Suprapubic skin (tissue), 4 donors: ENCODE measurements around the gene ITIH1. TPM values are rescaled to one million over a fixed set of nuclear protein-coding genes. Genes with fewer than 3 reads are reported as not detected.

Experiments used
- DNase-seq, 2 donors: peaks; one replicate each; pipeline ENCODE4 v3.0.0-alpha.2; 2019; ENCODE audit warnings: low spot score in 2 of 2
- H3K27ac ChIP-seq: fragments of 200-600 bp; sonication (generic); one replicate; pipeline ENCODE4 v1.5.1; 2019
- H3K27me3 ChIP-seq: fragments of 200-600 bp; sonication (generic); one replicate; pipeline ENCODE4 v1.5.1; 2019
- H3K36me3 ChIP-seq: fragments of 200-600 bp; sonication (generic); one replicate; pipeline ENCODE4 v1.5.1; 2019
- H3K4me1 ChIP-seq: fragments of 200-600 bp; sonication (generic); one replicate; pipeline ENCODE4 v1.5.1; 2019
- H3K4me3 ChIP-seq: fragments of 200-600 bp; sonication (generic); one replicate; pipeline ENCODE4 v1.5.1; 2019; ENCODE audit warnings: mild to moderate bottlenecking
- H3K9me3 ChIP-seq: fragments of 200-600 bp; sonication (generic); one replicate; pipeline ENCODE4 v1.5.1; 2019
- EP300 ChIP-seq: sonication (generic); formaldehyde crosslinking; IDR thresholded peaks from one replicate; pipeline ENCODE4 v1.6.1; 2017; ENCODE audit warnings: antibody characterized with exemption
- POLR2A ChIP-seq, 2 donors: fragments of 450-650 bp; IDR thresholded peaks; one replicate each; pipeline ENCODE4 v1.6.1; 2017; ENCODE audit warnings: antibody characterized with exemption in 2 of 2, mild to moderate bottlenecking in 2 of 2, moderate library complexity in 2 of 2
- POLR2AphosphoS5 ChIP-seq, 3 donors: sonication (generic); formaldehyde crosslinking; IDR thresholded peaks; one replicate each; pipeline ENCODE4 v1.6.1; 2017; ENCODE audit warnings: antibody characterized with exemption in 3 of 3
- WGBS: methylation state at CpG from one replicate; pipeline ENCODE4 v1.1.5; 2018; 5-methylcytosine and 5-hydroxymethylcytosine counted together
- total RNA-seq, 4 donors: library from RNA; depleted of rRNA; stranded (reverse); fragments of >200 nt; gene quantifications; one replicate each; pipeline ENCODE4 v1.1.0, GENCODE V29; 2016
- TF ChIP-seq, protein P1 (sequence below), 2 donors: fragments of 200-600 bp in 1 of 2; fragments of 450-650 bp in 1 of 2; sonication (generic) in 1 of 2; IDR thresholded peaks; one replicate each; pipeline ENCODE4 v1.5.1; 2016 to 2019; ENCODE audit warnings: antibody characterized with exemption in 2 of 2, mild to moderate bottlenecking in 1 of 2, moderate library complexity in 1 of 2

Gene ITIH1
- total RNA-seq, 4 donors from 2014 or later, result 1.5 TPM; not detected in 3

DNA sequence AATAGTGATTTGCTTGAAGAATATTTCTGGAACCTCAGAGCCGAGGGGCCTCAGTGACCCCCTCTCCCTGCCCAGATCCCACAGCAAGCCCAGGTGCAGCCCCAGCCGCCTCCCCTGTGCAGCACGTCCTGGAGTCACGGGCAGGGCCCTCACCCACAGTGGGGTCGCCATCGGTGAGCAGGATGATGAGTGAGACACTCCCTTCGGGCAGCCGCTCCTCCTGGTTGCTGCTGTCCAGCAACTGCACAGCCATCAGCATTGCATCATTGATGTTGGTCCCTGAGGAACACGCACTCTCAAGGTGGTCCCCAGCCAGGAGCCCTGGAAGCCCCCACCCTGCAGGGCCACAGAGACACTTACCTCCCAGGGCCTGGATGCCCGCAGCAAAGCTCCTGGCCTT is 46.6 kb downstream of the ITIH1 start:
- no peaks in the 10 kb centered on the region for H3K9me3 ChIP-seq
- H3K27ac ChIP-seq, result no peak overlapping the region
- WGBS, result 96% methylated on average over 4 of the region's 10 CpGs
- H3K27me3 ChIP-seq, result no peaks in the 10 kb centered on the region
- TF ChIP-seq, protein P1, sequence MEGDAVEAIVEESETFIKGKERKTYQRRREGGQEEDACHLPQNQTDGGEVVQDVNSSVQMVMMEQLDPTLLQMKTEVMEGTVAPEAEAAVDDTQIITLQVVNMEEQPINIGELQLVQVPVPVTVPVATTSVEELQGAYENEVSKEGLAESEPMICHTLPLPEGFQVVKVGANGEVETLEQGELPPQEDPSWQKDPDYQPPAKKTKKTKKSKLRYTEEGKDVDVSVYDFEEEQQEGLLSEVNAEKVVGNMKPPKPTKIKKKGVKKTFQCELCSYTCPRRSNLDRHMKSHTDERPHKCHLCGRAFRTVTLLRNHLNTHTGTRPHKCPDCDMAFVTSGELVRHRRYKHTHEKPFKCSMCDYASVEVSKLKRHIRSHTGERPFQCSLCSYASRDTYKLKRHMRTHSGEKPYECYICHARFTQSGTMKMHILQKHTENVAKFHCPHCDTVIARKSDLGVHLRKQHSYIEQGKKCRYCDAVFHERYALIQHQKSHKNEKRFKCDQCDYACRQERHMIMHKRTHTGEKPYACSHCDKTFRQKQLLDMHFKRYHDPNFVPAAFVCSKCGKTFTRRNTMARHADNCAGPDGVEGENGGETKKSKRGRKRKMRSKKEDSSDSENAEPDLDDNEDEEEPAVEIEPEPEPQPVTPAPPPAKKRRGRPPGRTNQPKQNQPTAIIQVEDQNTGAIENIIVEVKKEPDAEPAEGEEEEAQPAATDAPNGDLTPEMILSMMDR (IDR thresholded peaks at IDR 0.05), result no peak
- no peak for TF ChIP-seq EP300
- no peak for TF ChIP-seq POLR2A (IDR thresholded peaks at IDR 0.05)
- TF ChIP-seq POLR2AphosphoS5 (IDR thresholded peaks at IDR 0.05), result no peak
- no peak overlapping the region for H3K4me3 ChIP-seq
- H3K36me3 ChIP-seq, result peaks cover 14% of the 10 kb centered on the region
- H3K4me1 ChIP-seq, result no peaks in the 10 kb centered on the region
- no peak for DNase-seq

DNA sequence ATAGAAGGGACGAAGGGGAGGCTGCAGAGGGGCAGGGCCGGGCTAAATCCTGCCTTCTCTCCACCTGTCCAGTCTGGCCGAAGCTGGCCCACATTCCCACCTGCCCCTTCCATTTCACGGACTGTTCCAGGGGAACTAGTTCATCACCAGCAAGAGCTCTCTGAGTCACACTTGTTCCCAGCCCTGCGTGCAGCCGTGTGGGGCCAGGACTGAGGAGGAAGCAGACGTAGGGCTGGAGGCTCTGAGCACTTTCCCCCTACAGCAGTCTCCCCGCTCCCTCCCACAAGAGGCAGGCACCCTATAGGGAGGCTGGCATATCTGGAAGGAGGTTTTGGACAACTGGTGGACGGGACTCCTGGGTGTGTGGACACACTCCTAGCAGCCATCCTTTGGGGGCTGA is 50.0 kb downstream of the ITIH1 start:
- H3K9me3 ChIP-seq, result no peaks in the 10 kb centered on the region
- peaks cover 14% of the 10 kb centered on the region for H3K36me3 ChIP-seq
- no peaks in the 10 kb centered on the region for H3K27me3 ChIP-seq
- peaks cover 19% of the 10 kb centered on the region for H3K4me1 ChIP-seq
- H3K4me3 ChIP-seq, result no peak overlapping the region
- no peak for TF ChIP-seq POLR2A (IDR thresholded peaks at IDR 0.05)
- no peak for TF ChIP-seq POLR2AphosphoS5 (IDR thresholded peaks at IDR 0.05)
- TF ChIP-seq, protein P1 (IDR thresholded peaks at IDR 0.05), result no peak
- no peak for TF ChIP-seq EP300
- WGBS, result 70% methylated on average over 6 of the region's 9 CpGs
- no peak for DNase-seq
- no peak overlapping the region for H3K27ac ChIP-seq

DNA sequence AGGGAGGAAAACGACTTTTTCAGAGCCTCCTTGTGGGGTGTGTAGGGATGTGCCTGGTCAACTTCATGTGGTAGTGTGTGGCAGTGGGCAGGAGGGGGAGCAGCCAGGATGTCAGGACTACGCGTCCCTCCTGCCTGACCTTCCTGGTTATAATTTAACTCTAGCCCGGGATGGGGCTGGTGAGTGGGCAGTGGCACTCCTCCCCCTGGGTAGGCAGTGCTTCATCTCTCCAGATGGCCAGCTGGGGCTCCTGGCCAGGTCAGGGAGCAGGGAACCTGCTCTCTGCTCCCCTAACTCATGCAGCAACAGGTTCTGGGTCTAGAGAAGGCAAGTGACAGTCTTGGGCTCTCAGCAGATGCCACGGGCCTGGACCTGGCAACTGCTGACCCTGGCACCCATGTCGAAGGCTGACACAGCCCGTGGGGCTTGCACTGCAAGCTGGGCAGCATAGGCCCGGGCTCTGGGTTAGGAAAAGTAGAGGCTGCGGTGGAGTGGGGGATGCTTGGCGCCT is 50.5 kb downstream of the ITIH1 start:
- H3K9me3 ChIP-seq, result no peaks in the 10 kb centered on the region
- no peak overlapping the region for H3K4me3 ChIP-seq
- no peak for DNase-seq
- TF ChIP-seq POLR2AphosphoS5 (IDR thresholded peaks at IDR 0.05) (no peak), POLR2A (IDR thresholded peaks at IDR 0.05) (no peak), EP300 (no peak)
- TF ChIP-seq, protein P1 (IDR thresholded peaks at IDR 0.05), result no peak
- H3K27me3 ChIP-seq, result no peaks in the 10 kb centered on the region
- H3K27ac ChIP-seq, result no peak overlapping the region
- peaks cover 10% of the 10 kb centered on the region for H3K36me3 ChIP-seq
- peaks cover 19% of the 10 kb centered on the region for H3K4me1 ChIP-seq
- WGBS, result 85% methylated on average over 5 of the region's 10 CpGs

DNA sequence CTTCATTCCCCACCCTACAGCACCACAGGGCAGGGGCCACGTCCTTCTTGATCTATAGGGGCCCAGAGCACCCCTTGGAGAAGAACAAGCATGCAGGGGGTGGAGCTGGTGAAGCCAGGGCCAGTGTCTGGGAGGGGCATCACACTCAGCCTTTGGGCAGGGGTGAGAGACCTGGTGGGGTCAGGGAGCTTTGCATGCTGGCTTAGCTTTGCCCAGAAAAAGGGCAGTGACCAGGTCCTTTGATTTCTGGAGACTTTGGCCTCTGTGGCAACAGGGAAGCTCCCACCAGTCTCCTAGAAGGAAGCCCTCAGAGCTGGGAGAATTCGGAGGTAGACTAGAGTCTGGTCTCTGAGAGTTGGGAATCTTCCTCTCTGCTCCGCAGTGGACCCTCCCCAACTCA is 52.1 kb downstream of the ITIH1 start:
- TF ChIP-seq POLR2A (IDR thresholded peaks at IDR 0.05) (no peak), POLR2AphosphoS5 (IDR thresholded peaks at IDR 0.05) (no peak), EP300 (no peak)
- TF ChIP-seq, protein P1 (IDR thresholded peaks at IDR 0.05), result no peak
- H3K4me3 ChIP-seq, result no peak overlapping the region
- peaks cover 4% of the 10 kb centered on the region for H3K36me3 ChIP-seq
- H3K27ac ChIP-seq, result no peak overlapping the region
- H3K4me1 ChIP-seq, result peaks cover 19% of the 10 kb centered on the region
- no peaks in the 10 kb centered on the region for H3K9me3 ChIP-seq
- 92% methylated on average over 2 of the region's 3 CpGs for WGBS
- no peak for DNase-seq
- no peaks in the 10 kb centered on the region for H3K27me3 ChIP-seq

DNA sequence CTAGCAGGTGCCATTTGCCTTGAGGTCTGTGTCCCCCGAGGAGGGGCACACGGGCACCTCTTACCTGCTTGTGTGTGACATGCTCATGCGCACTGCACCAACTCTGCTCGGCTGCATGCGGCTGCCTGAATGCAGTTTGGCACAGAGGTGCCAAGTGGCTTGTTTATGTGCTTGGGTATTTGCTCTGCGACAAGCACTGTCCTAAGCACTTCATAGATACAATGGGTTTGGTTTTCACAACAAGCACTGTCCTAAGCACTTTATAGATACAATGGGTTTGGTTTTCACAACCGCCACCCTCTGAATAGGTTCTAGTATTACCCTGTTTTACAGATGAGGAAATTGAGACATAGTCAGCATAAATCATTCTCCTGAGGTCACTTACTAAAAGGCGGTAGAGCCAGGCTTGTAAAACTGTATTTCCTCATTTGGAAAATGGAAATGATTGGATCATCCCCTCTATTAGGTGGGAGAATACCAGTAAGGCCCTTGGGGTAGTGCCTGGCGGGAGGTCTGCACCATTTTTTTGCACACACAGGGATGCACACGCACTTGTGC is 52.6 kb downstream of the ITIH1 start:
- H3K4me3 ChIP-seq, result no peak overlapping the region
- no peak overlapping the region for H3K27ac ChIP-seq
- no peaks in the 10 kb centered on the region for H3K27me3 ChIP-seq
- WGBS, result 87% methylated on average over 9 of the region's 10 CpGs
- peaks cover 7% of the 10 kb centered on the region for H3K36me3 ChIP-seq
- H3K9me3 ChIP-seq, result no peaks in the 10 kb centered on the region
- no peak for TF ChIP-seq POLR2AphosphoS5 (IDR thresholded peaks at IDR 0.05)
- TF ChIP-seq, protein P1 (IDR thresholded peaks at IDR 0.05), result no peak
- no peak for TF ChIP-seq EP300
- no peak for TF ChIP-seq POLR2A (IDR thresholded peaks at IDR 0.05)
- H3K4me1 ChIP-seq, result peaks cover 20% of the 10 kb centered on the region
- DNase-seq, result no peak
